HCT116 (cell line): ENCODE data around the gene ALAS1. TPM values are rescaled to one million over a fixed set of nuclear protein-coding genes. Genes with fewer than 3 reads are reported as not detected.

Experiments used
- ATAC-seq: fragments of 200-7000 bp; cut with Tn5 transposase; 2 replicates; pipeline ENCODE4 v1.9.1; 2020; ENCODE audit warnings: mild to moderate bottlenecking, moderate library complexity
- BruUV-seq: library from RNA; stranded (reverse); fragments of 400-500 nt; replicated peaks from 2 replicates; lab custom pipeline; 2021; lab: Mats Ljungman, UMichigan
- CTCF ChIA-PET: fragments of 300-600 bp; sonication (Branson Sonifier 250); formaldehyde crosslinking; loops from one replicate; lab custom pipeline; 2021; ENCODE audit warnings: antibody characterized with exemption; lab: Charles Lee
- POLR2A ChIA-PET: fragments of 300-600, 350-600 bp; sonication (Branson Sonifier 250); formaldehyde crosslinking; loops from one replicate; lab custom pipeline; 2021; ENCODE audit warnings: antibody characterized with exemption; lab: Charles Lee
- RAD21 ChIA-PET, 2 experiments: fragments of 300-600 bp; sonication (Branson Sonifier 250); formaldehyde crosslinking; loops; one replicate each; lab custom pipeline; 2023; ENCODE audit warnings: low total read pairs in 2 of 2; ENCODE audit not compliant: uncharacterized antibody in 2 of 2, unreplicated experiment in 2 of 2, low non-redundant PET in 1 of 2; lab: Charles Lee
- DNase-seq: peaks from one replicate; pipeline ENCODE4 v3.0.0-alpha.2; 2010; ENCODE audit warnings: low read depth, low spot score
- H2AFZ ChIP-seq: fragments of 200-600 bp; shearing (Covaris generic), sonication (generic); 2 replicates; pipeline ENCODE4 v1.6.1; 2017; ENCODE audit warnings: low read depth, mixed run types, mixed read lengths, antibody characterized with exemption, low read length; ENCODE audit not compliant: poor library complexity, severe bottlenecking
- H3K27ac ChIP-seq: 2 replicates; pipeline ENCODE4 v1.5.1; 2012; ENCODE audit warnings: low read depth, low read length
- H3K27me3 ChIP-seq: fragments of 200-600 bp; sonication (generic); 2 replicates; pipeline ENCODE4 v1.6.1; 2016; ENCODE audit warnings: mixed run types, low read length, mixed read lengths; ENCODE audit not compliant: insufficient read depth
- H3K36me3 ChIP-seq, 2 experiments: fragments of 200-500 bp in 1 of 2; fragments of 200-600 bp in 1 of 2; sonication (Bioruptor generic) in 1 of 2; sonication (generic) in 1 of 2; 2 replicates each; pipeline versions ENCODE4 v1.5.1 to v1.6.1; 2014 to 2016; ENCODE audit warnings: low read length in 2 of 2, inconsistent platforms in 1 of 2, mixed read lengths in 1 of 2, mixed run types in 1 of 2; ENCODE audit not compliant: insufficient read depth in 2 of 2, control insufficient read depth in 1 of 2
- H3K4me1 ChIP-seq, 2 experiments: fragments of 200-600 bp in 1 of 2; sonication (generic) in 1 of 2; 2 replicates each; pipeline versions ENCODE4 v1.5.1 to v1.6.1; 2012 to 2017; ENCODE audit warnings: low read length in 2 of 2, inconsistent platforms in 1 of 2, mild to moderate bottlenecking in 1 of 2, mixed read lengths in 1 of 2, mixed run types in 1 of 2, moderate library complexity in 1 of 2; ENCODE audit not compliant: insufficient read depth in 2 of 2, control insufficient read depth in 1 of 2
- H3K4me2 ChIP-seq: fragments of 200-600 bp; sonication (generic); 2 replicates; pipeline ENCODE4 v1.6.1; 2017; ENCODE audit warnings: mixed run types, low read length, mixed read lengths
- H3K4me3 ChIP-seq, 2 experiments: fragments of 200-600 bp in 1 of 2; sonication (generic) in 1 of 2; replicated peaks in 1 of 2; 2 replicates each; pipeline ENCODE4 v1.5.1; 2011 to 2016; ENCODE audit warnings: low read length in 2 of 2, control low read depth in 1 of 2, low read depth in 1 of 2, mild to moderate bottlenecking in 1 of 2, mixed read lengths in 1 of 2, mixed run types in 1 of 2
- H3K79me2 ChIP-seq: fragments of 200-600 bp; sonication (generic); 2 replicates; pipeline ENCODE4 v1.6.1; 2017; ENCODE audit warnings: mild to moderate bottlenecking, mixed run types, low read length, moderate library complexity, mixed read lengths; ENCODE audit not compliant: insufficient read depth
- H3K9ac ChIP-seq: fragments of 200-600 bp; sonication (generic); 2 replicates; pipeline ENCODE4 v1.6.1; 2016; ENCODE audit warnings: low read length, mixed read lengths
- H3K9me2 ChIP-seq: fragments of 200-600 bp; sonication (generic), shearing (Covaris generic); 2 replicates; pipeline ENCODE4 v1.6.1; 2017; ENCODE audit warnings: mixed run types, mild to moderate bottlenecking, moderate library complexity; ENCODE audit not compliant: insufficient read depth
- H3K9me3 ChIP-seq, 2 experiments: fragments of 200-500 bp in 1 of 2; fragments of 200-600 bp in 1 of 2; sonication (Bioruptor generic) in 1 of 2; sonication (generic) in 1 of 2; 2 replicates each; pipeline ENCODE4 v1.6.1; 2014 to 2017; ENCODE audit warnings: low read length in 2 of 2, mixed read lengths in 2 of 2, inconsistent platforms in 1 of 2, low read depth in 1 of 2, mild to moderate bottlenecking in 1 of 2, mixed run types in 1 of 2, moderate library complexity in 1 of 2; ENCODE audit not compliant: control insufficient read depth in 1 of 2, insufficient read depth in 1 of 2
- H4K20me1 ChIP-seq: fragments of 200-600 bp; sonication (generic), shearing (Covaris generic); 2 replicates; pipeline ENCODE4 v1.6.1; 2017; ENCODE audit warnings: mixed run types, mild to moderate bottlenecking, moderate library complexity; ENCODE audit not compliant: insufficient read depth
- JUND ChIP-seq: IDR thresholded peaks from 2 replicates; pipeline ENCODE4 v1.6.1; 2012
- POLR2A ChIP-seq: IDR thresholded peaks from 2 replicates; pipeline ENCODE4 v1.7.0; 2011; ENCODE audit warnings: borderline replicate concordance; ENCODE audit not compliant: insufficient read depth, insufficient read length; ENCODE audit errors: extremely low read depth
- RAD21 ChIP-seq: IDR thresholded peaks from 2 replicates; pipeline ENCODE4 v1.6.1; 2012; ENCODE audit warnings: low read depth, mild to moderate bottlenecking
- SIN3A ChIP-seq: IDR thresholded peaks from 2 replicates; pipeline ENCODE4 v1.6.1; 2012; ENCODE audit warnings: low read depth
- YY1 ChIP-seq: IDR thresholded peaks from 2 replicates; pipeline ENCODE4 v1.6.1; 2011; ENCODE audit warnings: low read length, low read depth, moderate library complexity, mild to moderate bottlenecking; ENCODE audit not compliant: insufficient replicate concordance; ENCODE audit errors: extremely low read depth
- intact Hi-C: fragments of 100-400 bp; cut with micrococcal nuclease; formaldehyde crosslinking; loops from 2 replicates; pipeline ENCODE4 v1.10.0; 2022
- total RNA-seq: library from RNA; stranded (reverse); gene quantifications from one replicate; pipeline ENCODE4 v1.2.1, GENCODE V29; 2021; ENCODE audit not compliant: unreplicated experiment
- TF ChIP-seq, protein P1 (sequence below), 3 experiments: fragments of 200-600 bp in 1 of 3; sonication (generic) in 1 of 3; IDR thresholded peaks in 2 of 3; conservative IDR thresholded peaks in 1 of 3; 2 replicates each; pipeline ENCODE4 v1.5.1; 2012 to 2017; ENCODE audit warnings: low read depth in 2 of 3, low read length in 2 of 3, antibody characterized with exemption in 1 of 3, borderline replicate concordance in 1 of 3, control low read depth in 1 of 3, mild to moderate bottlenecking in 1 of 3, mixed read lengths in 1 of 3, mixed run types in 1 of 3, moderate library complexity in 1 of 3; ENCODE audit not compliant: insufficient read depth in 1 of 3
- TF ChIP-seq, protein P2 (sequence below): IDR thresholded peaks from 2 replicates; pipeline ENCODE4 v1.6.1; 2011; ENCODE audit warnings: mild to moderate bottlenecking, low read length, moderate library complexity; ENCODE audit not compliant: insufficient replicate concordance; ENCODE audit errors: extremely low read depth

ALAS1 gene
- total RNA-seq, 1 experiment from 2014 or later = 74.0 TPM

DNA sequence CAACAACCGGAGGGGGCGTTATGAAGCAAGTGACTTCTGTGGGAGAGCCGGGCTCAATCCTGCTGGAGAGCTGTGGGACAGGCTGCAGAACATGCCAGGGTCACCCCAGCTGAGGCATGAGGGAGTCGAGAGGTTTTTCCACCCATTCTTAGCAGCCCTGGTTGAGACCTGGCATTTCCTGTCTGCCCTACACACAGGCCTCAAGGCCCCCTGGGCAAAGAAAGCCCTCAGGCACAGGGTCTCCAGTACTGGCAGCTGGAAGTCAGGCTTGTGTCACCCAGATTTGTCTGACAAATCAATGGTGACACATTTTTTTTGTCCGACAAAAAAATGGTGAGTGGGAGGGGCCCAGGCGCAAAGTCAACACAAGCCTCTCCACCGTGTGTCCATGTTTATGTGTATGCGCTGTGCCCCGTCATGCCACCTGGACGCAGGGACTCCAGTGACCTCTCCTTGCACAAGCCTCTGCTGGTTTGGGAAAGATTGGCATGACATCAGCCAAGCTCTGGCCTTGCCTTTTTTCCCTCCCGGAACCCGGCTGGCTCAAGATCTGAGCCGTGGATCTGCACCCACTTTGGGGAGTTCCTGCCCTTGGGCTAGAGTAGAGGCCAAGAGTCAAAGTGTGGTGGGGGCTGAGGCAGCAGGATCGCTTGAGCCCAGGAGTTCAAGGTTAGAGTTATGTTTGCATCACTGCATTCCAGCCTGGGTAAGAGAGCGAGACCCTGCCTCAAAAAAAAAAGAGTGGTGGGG is 20.8 kb upstream of the ALAS1 start:
- no peak overlapping the region for H2AFZ ChIP-seq
- H3K4me1 ChIP-seq = 0 out of 4 replicates have a peak, but pooled peaks cover 0 to under 1% of the 10 kb centered on the region in 2 experiments
- no peaks in the 10 kb centered on the region for H3K9me3 ChIP-seq
- H3K27ac ChIP-seq = no peak overlapping the region
- no peaks in the 10 kb centered on the region for H3K9me2 ChIP-seq
- H3K36me3 ChIP-seq = no peaks in the 10 kb centered on the region
- DNase-seq (no peak), ATAC-seq (no peak)
- no peaks in the 10 kb centered on the region for H4K20me1 ChIP-seq
- RAD21 ChIA-PET = no interaction called here
- POLR2A ChIA-PET = no interaction called here
- no peaks in the 10 kb centered on the region for H3K79me2 ChIP-seq
- no peaks in the 10 kb centered on the region for H3K27me3 ChIP-seq
- no peak overlapping the region for H3K4me3 ChIP-seq
- intact Hi-C loops = no loop called here
- BruUV-seq = no TSS peak
- no peak for TF ChIP-seq RAD21
- TF ChIP-seq, protein P1, sequence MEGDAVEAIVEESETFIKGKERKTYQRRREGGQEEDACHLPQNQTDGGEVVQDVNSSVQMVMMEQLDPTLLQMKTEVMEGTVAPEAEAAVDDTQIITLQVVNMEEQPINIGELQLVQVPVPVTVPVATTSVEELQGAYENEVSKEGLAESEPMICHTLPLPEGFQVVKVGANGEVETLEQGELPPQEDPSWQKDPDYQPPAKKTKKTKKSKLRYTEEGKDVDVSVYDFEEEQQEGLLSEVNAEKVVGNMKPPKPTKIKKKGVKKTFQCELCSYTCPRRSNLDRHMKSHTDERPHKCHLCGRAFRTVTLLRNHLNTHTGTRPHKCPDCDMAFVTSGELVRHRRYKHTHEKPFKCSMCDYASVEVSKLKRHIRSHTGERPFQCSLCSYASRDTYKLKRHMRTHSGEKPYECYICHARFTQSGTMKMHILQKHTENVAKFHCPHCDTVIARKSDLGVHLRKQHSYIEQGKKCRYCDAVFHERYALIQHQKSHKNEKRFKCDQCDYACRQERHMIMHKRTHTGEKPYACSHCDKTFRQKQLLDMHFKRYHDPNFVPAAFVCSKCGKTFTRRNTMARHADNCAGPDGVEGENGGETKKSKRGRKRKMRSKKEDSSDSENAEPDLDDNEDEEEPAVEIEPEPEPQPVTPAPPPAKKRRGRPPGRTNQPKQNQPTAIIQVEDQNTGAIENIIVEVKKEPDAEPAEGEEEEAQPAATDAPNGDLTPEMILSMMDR (IDR thresholded peaks at IDR 0.05 in 2 of 3, conservative IDR thresholded peaks at IDR 0.05 in 1 of 3; ENCODE audit: borderline replicate concordance in 1 of 3, insufficient read depth in 1 of 3, low read depth in 2 of 3, low read length in 2 of 3) = no peak
- CTCF ChIA-PET = no interaction called here
- no peak overlapping the region for H3K4me2 ChIP-seq
- no peak overlapping the region for H3K9ac ChIP-seq

DNA sequence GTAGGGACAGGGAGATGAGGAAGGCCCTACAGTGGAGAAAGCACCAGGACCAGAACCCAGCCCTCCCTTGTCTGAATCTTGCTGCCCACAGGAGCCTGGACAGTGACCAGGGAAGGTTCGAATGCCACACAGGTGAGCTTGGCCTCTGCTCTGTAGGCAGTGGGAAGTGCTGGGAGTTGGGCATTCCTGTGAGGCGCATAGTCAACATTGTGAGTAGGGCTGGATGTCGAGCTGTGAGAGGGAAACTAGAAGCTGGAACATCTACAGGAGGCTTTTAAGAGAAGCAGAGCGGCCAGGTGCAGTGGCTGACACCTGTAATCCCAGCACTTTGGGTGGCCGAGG is 20.3 kb upstream of the ALAS1 start:
- DNase-seq (no peak), ATAC-seq (no peak)
- Histone ChIP-seq H3K9ac (no peak overlapping the region), H3K9me2 (no peaks in the 10 kb centered on the region), H3K27me3 (no peaks in the 10 kb centered on the region), H3K4me2 (no peak overlapping the region), H3K9me3 (no peaks in the 10 kb centered on the region), H3K4me1 (no peaks in the 10 kb centered on the region), H4K20me1 (no peaks in the 10 kb centered on the region), H3K4me3 (no peak overlapping the region), H3K36me3 (no peaks in the 10 kb centered on the region), H2AFZ (no peak overlapping the region), H3K79me2 (no peaks in the 10 kb centered on the region), H3K27ac (no peak overlapping the region)
- BruUV-seq = no TSS peak
- ChIA-PET RAD21 (no interaction called here), CTCF (no interaction called here), POLR2A (no interaction called here)
- intact Hi-C loops = no loop called here
- no peak for TF ChIP-seq POLR2A
- no peak for TF ChIP-seq JUND
- no peak for TF ChIP-seq YY1
- TF ChIP-seq, protein P2, sequence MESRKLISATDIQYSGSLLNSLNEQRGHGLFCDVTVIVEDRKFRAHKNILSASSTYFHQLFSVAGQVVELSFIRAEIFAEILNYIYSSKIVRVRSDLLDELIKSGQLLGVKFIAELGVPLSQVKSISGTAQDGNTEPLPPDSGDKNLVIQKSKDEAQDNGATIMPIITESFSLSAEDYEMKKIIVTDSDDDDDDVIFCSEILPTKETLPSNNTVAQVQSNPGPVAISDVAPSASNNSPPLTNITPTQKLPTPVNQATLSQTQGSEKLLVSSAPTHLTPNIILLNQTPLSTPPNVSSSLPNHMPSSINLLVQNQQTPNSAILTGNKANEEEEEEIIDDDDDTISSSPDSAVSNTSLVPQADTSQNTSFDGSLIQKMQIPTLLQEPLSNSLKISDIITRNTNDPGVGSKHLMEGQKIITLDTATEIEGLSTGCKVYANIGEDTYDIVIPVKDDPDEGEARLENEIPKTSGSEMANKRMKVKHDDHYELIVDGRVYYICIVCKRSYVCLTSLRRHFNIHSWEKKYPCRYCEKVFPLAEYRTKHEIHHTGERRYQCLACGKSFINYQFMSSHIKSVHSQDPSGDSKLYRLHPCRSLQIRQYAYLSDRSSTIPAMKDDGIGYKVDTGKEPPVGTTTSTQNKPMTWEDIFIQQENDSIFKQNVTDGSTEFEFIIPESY = no peak
- TF ChIP-seq, protein P1 (IDR thresholded peaks at IDR 0.05 in 2 of 3, conservative IDR thresholded peaks at IDR 0.05 in 1 of 3; ENCODE audit: borderline replicate concordance in 1 of 3, insufficient read depth in 1 of 3, low read depth in 2 of 3, low read length in 2 of 3) = no peak
- no peak for TF ChIP-seq SIN3A
